ENCODE data around the gene CNDP2. TPM values are rescaled to one million over a fixed set of nuclear protein-coding genes. Genes with fewer than 3 reads are reported as not detected.

Gene CNDP2
- total and polyA plus RNA-seq, 2 of the 13 experiments (the other 11 are each of a cell fraction or from before 2014, with no cell fraction given), result 64.7 to 80.8 TPM

GRCh38 chr18:74541703-74542555 is 45.8 kb downstream of the CNDP2 start (continued):
- TF ChIP-seq, protein P1, sequence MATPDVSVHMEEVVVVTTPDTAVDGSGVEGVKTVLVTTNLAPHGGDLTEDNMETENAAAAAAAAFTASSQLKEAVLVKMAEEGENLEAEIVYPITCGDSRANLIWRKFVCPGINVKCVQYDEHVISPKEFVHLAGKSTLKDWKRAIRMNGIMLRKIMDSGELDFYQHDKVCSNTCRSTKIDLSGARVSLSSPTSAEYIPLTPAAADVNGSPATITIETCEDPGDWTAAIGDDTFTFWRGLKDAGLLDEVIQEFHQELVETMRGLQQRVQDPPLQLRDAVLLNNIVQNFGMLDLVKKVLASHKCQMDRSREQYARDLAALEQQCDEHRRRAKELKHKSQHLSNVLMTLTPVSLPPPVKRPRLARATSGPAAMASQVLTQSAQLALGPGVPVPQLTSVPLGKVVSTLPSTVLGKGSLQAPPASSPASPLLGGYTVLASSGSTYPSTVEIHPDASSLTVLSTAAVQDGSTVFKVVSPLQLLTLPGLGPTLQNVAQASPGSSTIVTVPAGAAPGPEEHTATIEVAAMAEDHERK (CRISPR knock-in tag; IDR thresholded peaks at IDR 0.05; ENCODE audit: low read depth), result no peak
- TF ChIP-seq TFDP1 (CRISPR knock-in tag; IDR thresholded peaks at IDR 0.05; ENCODE audit: borderline replicate concordance) (peak; percentile 80), NFRKB (IDR thresholded peaks at IDR 0.05) (no peak), GATA4 (IDR thresholded peaks at IDR 0.05; ENCODE audit: borderline replicate concordance, low read depth) (peak; percentile 74; the same call in 1 of the 2 replicates), JUN (CRISPR knock-in tag; IDR thresholded peaks at IDR 0.05) (peak; percentile 83), JUND (CRISPR knock-in tag; IDR thresholded peaks at IDR 0.05) (0 out of 2 replicates have a peak, but pooled peaks have one; percentile 46), ZBTB21 (CRISPR knock-in tag; IDR thresholded peaks at IDR 0.05) (peak; percentile 72; the same call in 1 of the 2 replicates), ZNF773 (CRISPR knock-in tag; IDR thresholded peaks at IDR 0.05; ENCODE audit: borderline replicate concordance) (no peak), ZNF205 (CRISPR knock-in tag; IDR thresholded peaks at IDR 0.05) (peak; percentile 87), SOX6 (IDR thresholded peaks at IDR 0.05) (no peak), SOX6 (CRISPR knock-in tag; IDR thresholded peaks at IDR 0.05) (peak; percentile 92), ERF (CRISPR knock-in tag; IDR thresholded peaks at IDR 0.05) (no peak), EED (CRISPR knock-in tag; IDR thresholded peaks at IDR 0.05) (peak; percentile 91; the same call in 1 of the 2 replicates), NFIC (IDR thresholded peaks at IDR 0.05; ENCODE audit: low read length) (peak; percentile 79; the same call in 1 of the 2 replicates), NR2F2 (IDR thresholded peaks at IDR 0.05; ENCODE audit: borderline replicate concordance, low read depth) (peak; percentile 88; the same call in 1 of the 2 replicates), ZNF430 (CRISPR knock-in tag; IDR thresholded peaks at IDR 0.05) (0 out of 2 replicates have a peak, but pooled peaks have one; percentile 57), ZNF33B (CRISPR knock-in tag; IDR thresholded peaks at IDR 0.05) (0 out of 2 replicates have a peak, but pooled peaks have one; percentile 63), FOXC1 (CRISPR knock-in tag; IDR thresholded peaks at IDR 0.05; ENCODE audit: borderline replicate concordance) (peak; percentile 46; the same call in 1 of the 2 replicates), KMT2B (CRISPR knock-in tag; IDR thresholded peaks at IDR 0.05) (0 out of 2 replicates have a peak, but pooled peaks have one; percentile 21)
- TF ChIP-seq, protein P2, sequence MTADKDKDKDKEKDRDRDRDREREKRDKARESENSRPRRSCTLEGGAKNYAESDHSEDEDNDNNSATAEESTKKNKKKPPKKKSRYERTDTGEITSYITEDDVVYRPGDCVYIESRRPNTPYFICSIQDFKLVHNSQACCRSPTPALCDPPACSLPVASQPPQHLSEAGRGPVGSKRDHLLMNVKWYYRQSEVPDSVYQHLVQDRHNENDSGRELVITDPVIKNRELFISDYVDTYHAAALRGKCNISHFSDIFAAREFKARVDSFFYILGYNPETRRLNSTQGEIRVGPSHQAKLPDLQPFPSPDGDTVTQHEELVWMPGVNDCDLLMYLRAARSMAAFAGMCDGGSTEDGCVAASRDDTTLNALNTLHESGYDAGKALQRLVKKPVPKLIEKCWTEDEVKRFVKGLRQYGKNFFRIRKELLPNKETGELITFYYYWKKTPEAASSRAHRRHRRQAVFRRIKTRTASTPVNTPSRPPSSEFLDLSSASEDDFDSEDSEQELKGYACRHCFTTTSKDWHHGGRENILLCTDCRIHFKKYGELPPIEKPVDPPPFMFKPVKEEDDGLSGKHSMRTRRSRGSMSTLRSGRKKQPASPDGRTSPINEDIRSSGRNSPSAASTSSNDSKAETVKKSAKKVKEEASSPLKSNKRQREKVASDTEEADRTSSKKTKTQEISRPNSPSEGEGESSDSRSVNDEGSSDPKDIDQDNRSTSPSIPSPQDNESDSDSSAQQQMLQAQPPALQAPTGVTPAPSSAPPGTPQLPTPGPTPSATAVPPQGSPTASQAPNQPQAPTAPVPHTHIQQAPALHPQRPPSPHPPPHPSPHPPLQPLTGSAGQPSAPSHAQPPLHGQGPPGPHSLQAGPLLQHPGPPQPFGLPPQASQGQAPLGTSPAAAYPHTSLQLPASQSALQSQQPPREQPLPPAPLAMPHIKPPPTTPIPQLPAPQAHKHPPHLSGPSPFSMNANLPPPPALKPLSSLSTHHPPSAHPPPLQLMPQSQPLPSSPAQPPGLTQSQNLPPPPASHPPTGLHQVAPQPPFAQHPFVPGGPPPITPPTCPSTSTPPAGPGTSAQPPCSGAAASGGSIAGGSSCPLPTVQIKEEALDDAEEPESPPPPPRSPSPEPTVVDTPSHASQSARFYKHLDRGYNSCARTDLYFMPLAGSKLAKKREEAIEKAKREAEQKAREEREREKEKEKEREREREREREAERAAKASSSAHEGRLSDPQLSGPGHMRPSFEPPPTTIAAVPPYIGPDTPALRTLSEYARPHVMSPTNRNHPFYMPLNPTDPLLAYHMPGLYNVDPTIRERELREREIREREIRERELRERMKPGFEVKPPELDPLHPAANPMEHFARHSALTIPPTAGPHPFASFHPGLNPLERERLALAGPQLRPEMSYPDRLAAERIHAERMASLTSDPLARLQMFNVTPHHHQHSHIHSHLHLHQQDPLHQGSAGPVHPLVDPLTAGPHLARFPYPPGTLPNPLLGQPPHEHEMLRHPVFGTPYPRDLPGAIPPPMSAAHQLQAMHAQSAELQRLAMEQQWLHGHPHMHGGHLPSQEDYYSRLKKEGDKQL (CRISPR knock-in tag; IDR thresholded peaks at IDR 0.05; ENCODE audit: low read depth), result peak; percentile 58; the same call in 1 of the 2 replicates
- TF ChIP-seq, protein P3, sequence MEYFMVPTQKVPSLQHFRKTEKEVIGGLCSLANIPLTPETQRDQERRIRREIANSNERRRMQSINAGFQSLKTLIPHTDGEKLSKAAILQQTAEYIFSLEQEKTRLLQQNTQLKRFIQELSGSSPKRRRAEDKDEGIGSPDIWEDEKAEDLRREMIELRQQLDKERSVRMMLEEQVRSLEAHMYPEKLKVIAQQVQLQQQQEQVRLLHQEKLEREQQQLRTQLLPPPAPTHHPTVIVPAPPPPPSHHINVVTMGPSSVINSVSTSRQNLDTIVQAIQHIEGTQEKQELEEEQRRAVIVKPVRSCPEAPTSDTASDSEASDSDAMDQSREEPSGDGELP (IDR thresholded peaks at IDR 0.05; ENCODE audit: borderline replicate concordance, low read depth), result peak; percentile 50; the same call in 1 of the 2 replicates

Data from HepG2 (cell line).